Activated naive CD4-positive, alpha-beta T cell treated with Interleukin-2 at 50 U/mL for 16 hours (primary cell): Measurements from ENCODE around the gene LENG8.

ENCODE experiments used
- DNase-seq: peaks from one replicate; pipeline ENCODE4 v3.0.0-alpha.2; 2020

Gene LENG8

GRCh38 chr19:54424660-54425381 is 24.2 kb upstream of the LENG8 start:
- no peak for DNase-seq

GRCh38 chr19:54425382-54425723 is 23.6 kb upstream of the LENG8 start:
- no peak for DNase-seq

GRCh38 chr19:54426291-54426931 is 22.6 kb upstream of the LENG8 start:
- no peak for DNase-seq

- DNase-seq: no peak
These were observed 21.4 kb upstream of the LENG8 start for GRCh38 chr19:54427586-54427985.

GRCh38 chr19:54428323-54429175 is 20.4 kb upstream of the LENG8 start:
- DNase-seq: no peak

- no peak for DNase-seq
These were observed 19.9 kb upstream of the LENG8 start for GRCh38 chr19:54429176-54429495.

- DNase-seq: no peak
These were observed 19.3 kb upstream of the LENG8 start for GRCh38 chr19:54429545-54430227.

- peak; percentile 42 for DNase-seq
These were observed 18.4 kb upstream of the LENG8 start for GRCh38 chr19:54430306-54431254.

GRCh38 chr19:54431255-54431838 is 17.7 kb upstream of the LENG8 start:
- no peak for DNase-seq

GRCh38 chr19:54432144-54432738 is 16.8 kb upstream of the LENG8 start:
- no peak for DNase-seq

GRCh38 chr19:54433697-54434096 is 15.3 kb upstream of the LENG8 start:
- DNase-seq: no peak

- no peak for DNase-seq
These were observed 14.7 kb upstream of the LENG8 start for GRCh38 chr19:54434112-54434872.

GRCh38 chr19:54434873-54435214 is 14.2 kb upstream of the LENG8 start:
- no peak for DNase-seq

GRCh38 chr19:54435551-54436016 is 13.4 kb upstream of the LENG8 start:
- DNase-seq: no peak

GRCh38 chr19:54436031-54436523 is 12.9 kb upstream of the LENG8 start:
- no peak for DNase-seq

- DNase-seq: no peak
These were observed 12.3 kb upstream of the LENG8 start for GRCh38 chr19:54436628-54437252.

GRCh38 chr19:54439174-54439851 is 9.7 kb upstream of the LENG8 start:
- peak; percentile 20 for DNase-seq

- DNase-seq: no peak
These were observed 8.4 kb upstream of the LENG8 start for GRCh38 chr19:54440641-54441040.

GRCh38 chr19:54444737-54445136 is 4.3 kb upstream of the LENG8 start:
- DNase-seq: no peak
